A172 (cell line): ENCODE measurements around the gene VGF. TPM values are rescaled to one million over a fixed set of nuclear protein-coding genes. Genes with fewer than 3 reads are reported as not detected.
"Not testable (repeated sequence)": the region's sequence is repeated elsewhere in the genome, so short reads cannot be mapped to it uniquely, and the experiment has no call there.

ENCODE experiments used
- DNase-seq: peaks from one replicate; pipeline ENCODE4 v3.0.0-alpha.2; 2015; ENCODE audit warnings: low spot score
- total RNA-seq: library from RNA; depleted of rRNA; stranded (reverse); fragments of >200 nt; shearing (Covaris generic); gene quantifications from 2 replicates; pipeline ENCODE4 v1.2.3, GENCODE V29; 2014; rRNA removed

The VGF gene
- 1.0 and 1.3 TPM in 2 replicates for total RNA-seq

DNA sequence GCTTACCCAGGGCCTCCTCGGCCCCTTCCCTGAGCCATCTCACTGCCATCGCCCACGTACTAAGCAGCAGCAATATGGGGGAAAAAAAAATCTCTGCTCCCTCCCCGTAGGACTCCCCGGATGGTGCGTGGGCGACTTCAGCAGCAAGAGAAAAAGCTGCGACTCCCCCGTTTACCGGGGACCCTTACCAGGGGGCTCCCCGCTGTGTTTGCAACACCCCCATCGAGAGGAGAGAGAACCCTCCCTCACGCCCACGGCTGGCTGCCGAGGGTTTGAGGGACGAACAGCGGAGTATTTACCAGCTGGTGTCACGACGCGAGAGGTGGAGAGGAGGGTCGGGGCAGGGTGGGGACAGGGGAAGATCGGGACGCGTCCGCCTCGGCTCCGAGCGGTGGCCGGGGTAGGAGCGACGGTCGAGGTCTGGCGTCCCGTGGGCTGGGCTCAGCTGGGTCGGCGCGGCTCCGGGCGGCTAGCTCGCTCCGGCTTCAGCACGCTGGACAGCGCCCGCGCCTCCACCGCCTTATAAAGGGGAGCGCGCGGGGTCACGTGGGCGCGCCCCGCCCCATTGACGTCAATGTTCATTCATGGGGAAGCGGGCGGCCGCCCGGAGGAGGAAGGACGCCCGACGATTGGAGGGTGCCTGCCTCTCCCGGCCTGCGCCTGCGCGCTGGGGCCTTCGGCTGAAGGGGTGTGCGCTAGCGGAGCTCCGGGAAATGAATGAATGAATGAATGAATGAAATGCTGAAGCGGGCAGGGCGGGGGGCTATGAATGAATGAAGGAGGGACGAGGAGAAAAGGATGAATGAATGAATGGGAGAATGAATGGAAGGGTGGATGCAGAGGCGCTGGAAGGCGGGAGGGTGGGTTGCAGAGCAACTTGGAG is at the start of gene VGF:
Gene VGF, minus strand, starts transcription at position 495 of the 883 bp plus-strand sequence. CDS start 726 bp downstream, outside the sequence.
- DNase-seq = peak; percentile 88

DNA sequence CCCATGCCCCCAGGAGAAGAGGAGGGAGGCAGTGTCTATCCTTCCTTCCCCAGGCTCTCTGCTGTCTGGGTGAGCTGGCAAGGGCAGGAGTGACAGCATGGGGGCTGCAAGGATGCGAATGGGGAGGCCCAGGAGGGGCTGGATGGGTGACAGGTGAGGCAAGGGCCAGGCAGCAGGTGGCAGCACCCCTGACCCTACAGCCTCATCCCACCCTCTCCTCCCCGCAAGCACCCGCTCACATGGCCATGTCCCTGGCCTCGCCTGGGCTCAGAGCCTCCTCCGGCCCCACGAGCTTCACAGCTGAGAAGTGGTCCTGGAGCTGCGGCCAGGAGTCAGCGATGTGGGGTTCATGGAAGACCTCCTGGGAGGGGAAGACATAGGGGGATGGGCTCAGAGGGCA is 46.6 kb upstream of the VGF start:
- DNase-seq = no peak

DNA sequence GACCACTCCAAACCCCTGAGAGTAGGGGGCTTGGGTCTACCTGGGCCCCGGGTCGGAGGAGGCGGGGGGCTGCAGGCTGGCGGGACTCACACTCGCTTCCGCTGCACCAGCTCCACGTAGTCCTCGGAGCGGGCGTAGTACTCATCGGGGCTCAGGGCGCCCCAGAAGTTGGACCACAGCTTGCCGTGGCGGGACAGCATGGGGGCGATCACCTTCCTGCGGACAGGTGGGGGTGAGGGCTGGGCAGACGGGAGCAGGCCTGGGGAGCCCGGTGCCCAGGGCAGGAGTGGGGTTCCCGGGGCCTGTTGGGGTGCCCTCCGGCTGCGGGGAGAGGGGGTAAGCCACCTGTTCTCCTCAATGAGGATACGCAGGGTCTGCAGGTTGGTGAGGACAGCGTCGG is 46.1 kb upstream of the VGF start:
- DNase-seq = no peak

DNA sequence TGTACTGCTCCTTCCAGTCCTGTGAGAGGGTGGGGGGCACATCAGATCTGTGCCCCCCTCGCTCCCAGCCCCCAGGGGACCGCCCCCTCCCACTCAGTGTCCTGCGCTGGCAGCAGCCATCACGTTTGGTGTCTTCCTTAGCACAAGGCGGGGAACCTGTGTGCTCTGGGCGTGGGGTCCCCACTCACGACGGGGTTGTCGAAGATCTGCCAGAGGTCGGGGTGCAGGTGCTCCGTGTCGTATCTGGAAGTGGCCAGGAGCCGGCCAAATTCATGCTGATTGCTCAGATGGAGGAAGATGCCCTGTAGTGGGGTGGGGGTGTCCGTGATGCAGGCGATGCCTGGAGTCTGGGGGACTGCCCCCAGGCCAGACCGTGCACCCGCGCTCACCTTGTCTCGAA is 44.8 kb upstream of the VGF start:
- DNase-seq = no peak

DNA sequence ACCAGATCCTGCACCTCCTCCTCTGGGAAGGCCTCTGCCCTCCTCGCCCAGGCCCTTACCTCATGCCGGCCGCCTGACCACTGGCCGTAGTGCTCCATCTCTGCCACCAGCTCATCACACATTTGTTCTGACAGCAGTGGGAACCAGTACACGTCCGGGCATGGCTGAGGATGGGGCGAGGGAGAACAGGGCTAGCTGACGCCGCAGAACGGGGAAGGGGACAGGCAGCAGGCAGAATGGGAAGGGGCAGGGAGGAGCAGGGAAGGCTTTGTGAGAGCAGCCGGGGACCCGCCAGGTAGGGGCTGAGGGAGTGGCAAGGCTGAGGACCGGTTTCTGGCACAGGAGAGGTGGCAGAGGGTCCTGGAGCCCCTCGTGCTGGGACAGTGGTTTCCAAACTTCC is 43.4 kb upstream of the VGF start:
- no peak for DNase-seq

DNA sequence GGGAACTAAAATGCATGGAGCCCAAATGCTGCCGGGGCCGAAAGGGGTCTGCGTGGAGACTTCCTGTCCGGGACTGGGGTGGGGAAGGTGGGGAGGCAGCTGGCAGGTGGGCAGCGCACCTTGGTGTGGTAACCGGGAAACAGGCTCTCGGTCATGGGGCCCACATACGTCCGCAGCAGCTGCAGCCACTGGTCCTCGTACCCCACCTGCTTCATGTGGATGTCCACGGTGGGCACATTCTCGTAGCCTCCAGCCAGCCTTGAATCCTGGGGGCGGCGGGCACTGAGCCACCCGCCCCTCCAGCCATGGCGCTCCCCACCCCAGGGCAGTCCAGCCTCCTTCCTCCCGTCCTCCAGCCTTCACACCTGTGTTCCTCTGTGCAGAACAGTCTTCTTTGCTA is 42.1 kb upstream of the VGF start:
- no peak for DNase-seq

DNA sequence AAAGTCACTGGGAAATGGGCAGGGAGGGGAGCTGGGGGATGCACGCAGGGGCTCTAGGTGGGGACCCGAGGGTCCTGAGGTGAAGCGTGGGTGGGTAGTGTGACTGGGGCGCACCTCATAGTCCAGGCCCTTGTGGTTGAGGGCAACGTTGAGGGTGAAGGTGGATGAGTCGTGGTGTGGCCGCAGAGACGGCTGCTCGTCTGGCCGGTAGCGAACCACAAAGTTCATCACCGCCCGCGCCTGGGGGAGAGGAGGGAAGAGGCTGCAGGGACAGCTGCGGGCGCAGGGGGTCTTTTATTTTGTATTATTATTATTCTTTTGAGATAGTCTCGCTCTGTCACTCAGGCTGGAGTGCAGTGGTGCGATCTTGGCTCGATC is 41.3 kb upstream of the VGF start:
- no peak for DNase-seq

DNA sequence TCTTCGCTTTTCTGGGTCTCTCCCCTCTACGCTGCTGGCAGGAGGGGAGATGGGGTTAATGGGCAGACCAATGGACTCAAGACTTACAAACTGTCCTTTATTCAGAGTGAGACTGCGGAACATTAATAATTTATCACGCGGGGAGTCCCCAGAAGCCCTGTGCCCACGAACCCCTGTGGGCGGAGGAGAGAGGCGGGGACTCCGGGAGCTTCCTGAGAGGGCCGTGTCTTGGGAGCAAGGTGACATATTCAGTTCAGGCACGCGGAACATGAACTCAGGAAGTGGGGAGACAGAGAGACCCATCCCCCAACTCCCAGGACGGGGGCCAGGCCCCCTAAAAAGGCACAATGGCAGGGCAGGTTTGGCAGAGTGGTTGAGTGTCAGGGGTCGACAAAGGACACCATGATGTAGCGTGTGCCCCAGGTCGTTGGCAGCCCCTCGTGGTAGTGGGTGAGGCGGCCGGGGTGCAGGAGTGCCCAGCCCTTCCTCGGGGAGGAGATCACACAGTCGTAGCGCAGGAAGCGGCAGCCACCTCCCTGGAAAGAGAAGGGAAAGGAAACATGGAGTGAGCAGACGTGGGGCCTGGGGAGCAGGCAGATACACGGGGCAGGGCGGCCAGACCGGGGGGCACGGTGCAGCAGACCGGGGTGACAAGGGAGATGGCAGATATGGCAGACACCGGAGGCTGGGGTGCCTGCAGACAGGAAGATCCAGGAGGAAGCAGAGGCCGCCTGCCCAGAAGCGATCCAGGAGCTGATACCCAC is 40.7 kb upstream of the VGF start:
- DNase-seq = no peak

DNA sequence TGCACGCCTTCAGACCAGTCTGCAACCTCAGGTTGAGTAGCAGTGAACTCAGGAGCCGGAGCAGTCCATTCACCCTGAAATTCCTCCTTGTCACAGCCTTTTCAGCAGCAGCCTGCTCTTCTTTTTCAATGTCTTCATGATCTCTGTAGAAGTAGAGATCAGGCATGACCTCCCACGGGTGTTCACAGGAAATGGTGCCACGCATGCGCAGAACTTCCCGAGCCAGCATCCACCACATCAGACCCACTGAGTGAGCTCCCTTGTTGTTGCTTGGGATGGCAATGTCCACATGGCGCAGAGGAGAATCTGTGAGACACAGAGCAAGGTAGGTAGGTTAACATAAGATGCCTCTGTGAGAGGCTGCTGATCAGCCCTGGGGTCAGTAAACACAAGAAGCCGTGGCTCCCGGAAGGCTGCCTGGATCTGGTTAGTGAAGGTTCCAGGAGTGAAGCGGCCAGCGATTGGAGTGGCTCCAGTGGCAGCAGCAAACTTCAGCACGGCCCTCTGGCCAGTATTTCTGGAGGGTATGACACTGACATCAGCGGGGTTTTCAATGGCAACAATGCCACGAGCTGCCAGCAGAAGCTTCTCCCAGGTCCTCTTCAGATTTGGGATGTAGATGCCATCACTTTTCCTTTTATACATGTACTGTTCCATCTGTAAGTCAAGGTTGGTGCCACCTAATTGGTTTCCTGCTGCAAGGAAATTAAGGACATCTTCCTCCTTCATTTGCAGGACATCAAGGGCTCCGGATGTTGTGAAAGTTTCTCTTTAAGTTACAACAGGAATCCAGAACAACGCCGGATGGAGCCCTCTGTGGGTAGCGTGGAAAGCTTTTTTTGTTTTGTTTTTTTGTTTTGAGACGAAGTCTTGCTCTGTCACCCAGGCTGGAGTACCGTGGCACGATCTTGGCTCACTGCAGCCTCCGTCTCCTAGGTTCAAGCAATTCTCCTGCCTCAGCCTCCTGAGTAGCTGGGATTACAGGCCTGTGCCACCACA is 38.7 kb upstream of the VGF start:
- DNase-seq = not testable (repeated sequence)

DNA sequence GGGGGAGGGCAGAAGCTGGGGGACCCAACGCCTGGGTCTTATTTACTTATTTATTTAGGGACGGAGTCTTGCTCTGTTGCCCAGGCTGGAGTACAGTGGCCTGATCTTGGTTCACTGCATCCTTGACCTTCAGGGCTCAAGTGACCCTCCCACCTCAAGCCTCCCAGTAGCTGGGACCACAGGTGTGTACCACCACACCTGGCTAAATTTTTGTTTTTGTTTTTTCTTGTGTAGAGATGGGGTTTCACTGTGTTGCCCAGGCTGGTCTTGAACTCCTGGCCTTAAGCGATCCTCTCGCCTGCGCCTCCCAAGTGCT is 37.2 kb upstream of the VGF start:
- DNase-seq = no peak

DNA sequence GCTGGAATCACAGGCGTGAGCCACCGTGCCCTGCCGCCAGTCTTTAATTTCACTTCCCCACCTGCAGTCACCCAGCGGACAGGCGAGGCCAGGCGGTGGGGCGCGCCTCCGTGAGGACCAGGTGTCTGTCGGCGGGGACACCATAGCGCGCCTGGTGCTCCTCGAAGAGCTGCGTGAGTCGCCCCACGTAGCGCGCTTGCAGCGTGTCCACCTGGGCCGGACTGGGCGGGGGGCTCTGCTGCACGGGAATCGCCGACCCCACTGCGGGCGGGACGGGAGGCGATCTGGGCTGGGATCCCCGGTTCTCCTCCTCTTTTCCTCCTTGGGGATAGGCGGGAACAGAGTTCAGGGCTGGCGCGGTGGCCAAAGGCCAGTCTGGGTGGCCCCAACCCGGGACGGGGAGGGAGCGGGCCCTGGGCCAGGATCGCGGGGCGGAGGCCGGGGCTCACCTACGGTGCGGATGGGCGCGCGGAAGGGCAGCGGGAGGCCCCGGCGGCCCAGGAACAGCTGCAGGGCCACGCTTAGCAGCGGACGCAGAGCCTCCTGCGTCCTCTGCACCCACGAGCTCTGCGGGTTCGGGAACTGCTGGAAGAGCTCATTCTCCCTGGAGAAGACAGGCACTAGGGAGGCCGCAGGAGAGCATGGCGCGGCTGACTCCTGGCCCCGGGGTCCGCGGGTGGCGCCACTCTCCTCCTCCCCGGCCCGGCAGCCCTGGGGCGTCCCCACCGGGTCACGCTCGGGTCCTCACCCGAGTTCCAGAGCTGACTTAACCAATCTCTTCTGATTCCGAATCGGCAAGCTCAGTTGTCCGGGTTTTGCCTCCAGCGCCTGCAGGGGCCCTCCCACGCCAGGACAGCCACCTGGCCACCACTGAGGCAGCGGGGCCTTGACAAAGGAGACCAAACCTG is 36.6 kb upstream of the VGF start:
- DNase-seq = no peak

DNA sequence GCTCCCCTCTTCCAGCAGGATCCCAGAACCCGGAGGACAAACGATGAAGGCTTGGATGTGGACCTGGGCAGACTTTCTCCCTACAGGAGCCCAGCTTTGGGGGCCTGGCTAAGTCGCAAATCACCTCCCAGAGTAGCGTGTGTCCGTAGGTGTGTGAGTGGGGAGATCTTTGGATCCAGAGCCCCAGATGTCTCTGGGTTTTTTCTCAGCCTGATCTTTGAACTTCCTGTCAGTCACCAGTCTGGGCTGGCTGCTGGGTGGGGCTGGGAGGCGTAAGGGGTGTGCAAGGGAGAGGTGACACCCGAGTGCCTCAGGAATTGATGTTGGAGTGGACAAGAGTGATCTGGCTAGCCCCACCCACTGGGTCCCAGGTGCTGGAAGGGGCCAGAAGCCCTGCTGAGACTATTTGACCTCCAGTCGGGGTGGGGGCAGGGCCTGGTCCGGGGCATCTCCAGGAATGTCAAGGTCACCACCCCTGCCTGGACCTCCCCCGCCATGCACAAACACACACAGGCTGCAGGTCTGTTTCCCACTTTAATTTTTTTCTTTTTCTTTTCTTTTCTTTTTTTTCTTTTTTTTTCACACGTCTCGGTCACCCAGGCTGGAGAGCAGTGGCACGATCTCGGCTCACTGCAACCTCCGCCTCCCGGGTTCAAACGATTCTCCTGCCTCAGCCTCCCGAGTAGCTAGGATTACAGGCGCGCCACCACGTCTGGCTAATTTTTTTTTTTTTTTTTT is 35.7 kb upstream of the VGF start, which contains the start of gene MOGAT3:
Gene MOGAT3, minus strand, starts transcription at position 175 of the 738 bp plus-strand sequence. CDS start 182 bp downstream, outside the sequence.
- no peak for DNase-seq

DNA sequence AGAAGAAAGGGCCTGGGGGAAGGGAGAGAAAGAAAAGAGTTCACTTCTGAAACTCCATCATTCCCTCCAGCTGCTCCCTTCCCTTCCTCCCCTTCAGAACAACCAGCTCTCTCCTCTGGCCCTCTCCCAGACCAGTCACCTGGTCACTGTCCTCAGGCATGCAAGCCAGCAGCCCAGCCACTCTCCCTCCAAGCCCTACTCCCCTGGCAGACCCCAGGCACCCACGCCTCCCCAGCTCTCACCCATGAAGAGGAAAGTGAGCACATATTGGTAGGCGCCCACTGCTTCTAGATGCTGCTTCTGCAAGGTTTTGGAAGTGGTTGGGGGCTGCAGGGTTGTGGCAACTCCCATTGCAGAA is 35.1 kb upstream of the VGF start:
- no peak for DNase-seq

DNA sequence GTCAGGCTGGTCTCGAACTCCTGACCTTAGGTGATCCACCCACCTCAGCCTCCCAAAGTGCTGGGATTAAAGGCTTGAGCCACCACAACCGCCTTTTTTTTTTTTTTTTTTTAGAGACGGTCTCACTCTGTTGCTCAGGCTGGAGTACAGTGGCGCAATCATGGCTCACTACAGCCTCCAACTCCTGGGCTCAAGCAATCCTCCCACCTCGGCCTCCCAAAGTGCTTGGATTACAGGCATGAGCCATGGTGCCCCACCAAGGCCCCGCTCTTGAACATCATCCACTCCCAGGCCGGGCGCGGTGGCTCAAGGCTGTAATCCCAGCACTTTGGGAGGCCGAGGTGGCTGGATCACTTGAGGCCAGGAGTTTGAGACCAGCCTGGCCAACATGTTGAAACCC is 34.2 kb upstream of the VGF start:
- not testable (repeated sequence) for DNase-seq

DNA sequence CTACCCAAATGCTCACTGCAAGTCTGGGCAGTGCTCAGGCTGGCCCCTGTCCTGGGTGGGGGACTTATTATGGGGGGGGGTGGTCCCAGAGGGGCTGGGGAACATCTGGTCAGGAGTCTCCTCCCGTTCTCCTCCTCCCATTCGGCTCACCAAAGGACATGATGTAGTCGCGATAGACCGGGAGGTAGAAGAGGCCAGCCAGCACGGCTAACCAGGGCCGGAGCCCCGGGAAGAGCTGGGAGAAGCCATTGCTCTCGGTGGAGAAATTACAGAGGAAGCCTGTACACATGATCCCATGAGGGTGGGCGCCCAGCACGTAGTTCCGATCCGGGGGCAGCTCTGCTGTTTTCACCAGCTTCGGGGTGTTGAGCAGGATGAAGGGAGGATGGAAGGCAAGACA is 33.1 kb upstream of the VGF start:
- no peak for DNase-seq

DNA sequence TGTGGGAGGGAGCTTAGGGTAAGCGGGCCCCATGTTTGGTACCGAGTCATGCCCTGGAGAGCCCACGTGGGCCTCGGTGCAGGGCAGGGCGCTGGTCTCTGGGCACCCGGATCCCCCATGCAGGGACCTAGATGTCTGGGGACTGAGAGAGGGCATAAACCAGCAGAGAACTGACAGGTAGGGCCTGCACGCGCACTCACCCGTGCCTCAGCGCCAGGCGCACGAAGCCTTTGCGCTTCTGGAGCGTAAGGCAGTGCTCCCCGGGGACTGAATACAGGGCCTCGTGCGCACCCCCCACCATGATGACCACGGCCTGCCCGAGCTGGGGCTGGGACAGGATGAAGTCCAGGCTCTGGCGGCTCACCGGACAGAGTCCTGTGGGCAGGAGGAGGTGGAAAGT is 32.6 kb upstream of the VGF start:
- DNase-seq = no peak

DNA sequence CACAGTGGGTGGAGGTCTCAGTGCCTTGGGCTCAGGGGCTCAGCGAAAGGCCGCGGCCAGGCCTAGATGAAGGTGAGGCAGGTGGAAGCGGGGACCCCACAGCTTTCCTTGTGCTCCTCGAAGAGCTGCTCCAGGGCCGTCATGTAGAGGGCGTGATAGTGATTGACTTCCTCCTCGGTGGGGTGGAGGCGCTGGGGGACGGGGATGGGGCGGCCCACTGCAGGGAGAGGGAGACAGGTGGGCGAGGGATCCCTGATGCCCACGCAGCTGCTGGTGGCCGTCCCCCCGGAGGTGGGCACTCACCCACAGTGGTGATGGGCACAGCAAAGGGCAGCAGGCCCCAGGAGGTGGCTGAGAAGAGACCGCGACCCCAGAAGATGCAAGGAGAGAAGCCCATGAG is 30.5 kb upstream of the VGF start:
- no peak for DNase-seq

DNA sequence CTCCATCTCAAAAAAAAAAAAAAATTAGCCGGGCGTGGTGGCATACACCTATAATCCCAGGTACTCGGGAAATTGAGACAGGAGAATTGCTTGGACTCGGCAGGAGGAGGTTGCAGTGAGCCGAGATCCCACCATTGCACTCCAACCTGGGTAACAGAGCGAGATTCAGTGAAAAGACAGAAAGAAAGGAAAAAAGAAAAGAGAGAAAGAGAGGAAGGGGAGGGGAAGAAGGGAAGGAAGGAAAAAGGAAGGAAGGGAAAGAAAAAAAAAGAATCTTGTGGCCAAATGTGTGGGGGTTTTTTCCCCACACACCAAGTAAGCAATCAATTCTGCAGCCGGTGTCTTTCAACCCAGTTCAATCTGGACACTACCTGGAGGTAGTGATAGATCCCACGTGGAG is 23.7 kb upstream of the VGF start:
- no peak for DNase-seq

DNA sequence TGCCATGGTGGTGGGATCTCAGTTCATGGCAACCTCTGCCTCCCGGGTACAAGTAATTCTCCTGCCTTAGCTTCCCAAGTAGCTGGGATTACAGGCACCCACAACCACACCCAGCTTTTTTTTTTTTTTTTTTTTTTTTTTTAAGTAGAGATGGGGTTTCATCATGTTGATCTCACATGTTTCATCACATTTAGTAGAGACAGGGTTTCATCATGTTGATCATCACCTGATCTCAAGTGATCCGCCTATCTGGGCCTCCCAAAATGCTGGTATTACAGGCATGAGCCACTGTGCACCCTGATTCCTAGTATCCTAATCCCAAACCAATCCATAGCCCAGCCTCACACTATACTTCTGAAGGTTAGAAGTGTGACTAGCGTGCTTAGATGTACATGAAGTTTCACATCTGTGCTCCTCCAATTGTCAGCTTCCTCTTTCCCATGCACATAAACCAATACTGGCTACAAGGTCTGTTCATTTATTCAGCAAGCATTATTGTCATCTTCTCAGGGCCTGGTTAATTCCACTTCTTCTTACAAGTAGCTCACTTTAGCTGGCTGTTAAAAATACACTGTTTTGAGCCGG is 21.6 kb upstream of the VGF start:
- DNase-seq = no peak

DNA sequence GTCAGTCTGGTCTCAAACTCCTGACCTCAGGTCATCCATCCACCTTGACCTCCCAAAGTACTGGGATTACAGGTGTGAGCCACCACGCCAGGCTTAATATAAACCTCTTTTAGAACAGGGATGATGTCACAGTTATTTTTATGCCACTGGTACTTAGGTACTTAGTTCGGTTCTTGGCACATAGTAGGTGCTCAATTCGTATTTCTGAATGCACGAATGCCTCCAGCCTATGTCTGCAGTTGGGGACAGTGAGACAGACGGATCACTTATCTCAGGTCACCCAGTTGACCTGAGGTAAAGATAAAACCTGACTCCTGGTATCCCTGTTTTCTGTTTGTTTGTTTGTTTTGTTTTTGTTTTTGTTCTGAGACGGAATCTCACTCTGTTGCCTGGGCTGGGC is 20.8 kb upstream of the VGF start:
- no peak for DNase-seq
